Measurements from ENCODE around the gene C11orf52.
"Not testable (repeated sequence)": the region's sequence is repeated elsewhere in the genome, so short reads cannot be mapped to it uniquely, and the experiment has no call there.

C11orf52 gene, protein sequence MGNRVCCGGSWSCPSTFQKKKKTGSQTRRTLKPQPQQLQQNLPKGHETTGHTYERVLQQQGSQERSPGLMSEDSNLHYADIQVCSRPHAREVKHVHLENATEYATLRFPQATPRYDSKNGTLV

GRCh38 chr11:111918390-111919256 is at the start of gene C11orf52:
TSS of gene C11orf52 (plus strand) at chr11:111918913. CDS start at chr11:111918973, 60 bp downstream.
- peak; percentile 67 for DNase-seq (ENCODE audit: low read depth)

- DNase-seq (ENCODE audit: low read depth): no peak
These were observed 48.6 kb upstream of the C11orf52 start for GRCh38 chr11:111870113-111870512.

DNA sequence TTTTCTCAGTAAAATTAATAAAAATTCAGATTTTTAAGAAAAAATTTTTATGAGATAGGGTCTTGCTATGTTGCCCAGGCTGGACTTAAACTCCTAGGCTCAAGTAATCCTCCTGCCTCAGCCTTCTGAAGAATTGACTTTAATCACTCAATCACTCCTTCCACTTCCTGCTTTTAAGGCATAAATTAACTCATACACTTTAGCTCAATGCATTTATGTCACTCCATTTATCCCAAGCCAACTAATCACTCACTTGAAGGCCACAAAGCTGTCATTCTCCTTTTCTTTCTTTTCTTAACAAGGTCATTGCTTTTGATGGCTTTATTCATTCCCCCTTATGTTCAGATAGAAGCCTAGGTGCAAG is 48.2 kb upstream of the C11orf52 start:
- DNase-seq (ENCODE audit: low read depth): no peak

- DNase-seq (ENCODE audit: low read depth): peak; percentile 83
These were observed 47.6 kb upstream of the C11orf52 start, which contains the start of gene ALG9 for GRCh38 chr11:111870886-111871692. TSS of gene ALG9 (minus strand) at chr11:111871581. CDS start at chr11:111871482, 99 bp downstream.

DNA sequence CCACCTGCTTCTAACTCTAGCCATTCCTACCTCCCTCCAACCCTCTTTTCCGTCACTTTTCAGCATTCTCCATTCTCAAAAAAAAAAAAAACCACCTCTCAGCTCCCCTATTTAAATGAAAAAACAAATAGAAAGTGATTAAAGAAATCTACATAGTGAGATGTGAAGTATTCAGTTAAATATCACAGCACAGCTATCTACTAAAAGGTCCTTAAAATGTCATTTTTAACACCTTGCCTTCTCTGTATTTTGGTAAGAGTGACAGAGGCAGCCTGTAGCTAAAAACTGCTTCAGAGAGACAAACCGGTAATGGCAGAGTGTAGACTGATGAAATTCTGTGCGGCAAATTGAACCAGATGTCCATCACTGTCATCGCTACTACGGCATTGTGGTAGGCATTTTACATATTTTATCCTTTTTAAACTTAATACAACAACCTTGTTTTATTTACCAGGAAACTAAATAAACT is 47.0 kb upstream of the C11orf52 start:
- DNase-seq (ENCODE audit: low read depth): no peak

DNA sequence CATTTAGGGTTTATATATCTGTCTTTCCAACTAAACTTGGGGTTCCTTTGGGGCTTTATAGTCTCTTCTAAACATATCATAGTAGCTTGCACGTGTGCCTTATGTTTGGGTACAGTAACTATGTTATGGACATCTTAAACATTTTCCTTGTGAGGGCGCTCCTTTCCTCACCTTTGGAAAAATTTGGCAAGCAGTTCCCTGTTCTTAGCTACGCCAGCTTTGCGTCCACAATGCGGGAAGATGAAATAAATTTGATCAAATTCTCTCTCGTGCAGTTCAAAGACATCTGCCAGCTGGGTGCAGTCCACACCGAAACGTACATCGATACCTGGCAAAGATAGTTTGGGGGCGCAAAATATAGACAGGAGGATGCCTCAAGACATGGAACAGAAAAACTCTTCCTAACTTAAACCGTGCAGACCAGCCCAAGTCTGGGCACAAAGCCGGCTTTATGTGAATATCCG is 40.3 kb upstream of the C11orf52 start:
- DNase-seq (ENCODE audit: low read depth): peak; percentile 17

DNA sequence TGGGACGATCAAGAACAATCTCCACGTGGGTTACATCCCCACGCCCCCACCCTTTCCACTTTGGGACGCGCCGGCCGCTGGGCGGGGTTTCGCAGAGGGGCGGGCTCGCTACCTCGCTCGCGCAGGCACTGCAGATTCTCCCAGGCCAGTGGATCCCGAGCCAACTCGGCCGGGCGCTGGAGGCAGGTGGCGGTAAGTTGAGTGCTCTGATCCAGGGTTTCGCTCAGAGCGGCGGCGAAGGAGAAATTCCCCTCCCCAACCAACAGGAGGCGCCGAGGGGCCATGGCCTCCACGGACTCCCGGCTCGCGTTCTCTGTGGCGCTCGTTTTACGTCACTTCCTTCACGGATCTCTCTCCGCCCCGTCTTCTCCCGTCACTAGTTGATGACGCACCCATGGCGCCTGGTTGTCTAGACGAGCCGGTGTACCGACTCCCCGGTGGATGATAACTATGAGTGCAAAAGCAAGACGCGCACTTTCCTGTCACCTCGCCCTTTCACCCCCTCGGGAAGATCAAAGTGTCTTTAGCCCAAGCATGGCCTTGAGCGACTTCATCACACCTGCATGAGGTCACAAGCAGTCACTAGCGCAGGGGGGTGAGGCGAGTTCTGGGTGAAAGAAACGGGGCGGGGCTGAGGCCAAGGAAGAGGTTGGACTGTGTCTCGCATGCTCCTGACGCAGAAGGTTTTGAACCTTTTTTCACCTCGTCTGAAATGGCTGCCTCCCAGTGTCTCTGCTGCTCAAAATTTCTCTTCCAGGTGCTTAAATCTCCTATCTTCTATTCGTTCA is 39.7 kb upstream of the C11orf52 start, which contains the start of the genes CFAP68 and FDXACB1:
Gene CFAP68 (plus strand): TSS at position 693 of the 788 bp plus-strand sequence. CDS start 20 bp downstream, at position 713.
Gene FDXACB1 (minus strand): TSS at position 317 of the 788 bp plus-strand sequence. CDS start 33 bp downstream, at position 284.
- DNase-seq (ENCODE audit: low read depth): peak; percentile 98

- no peak for DNase-seq (ENCODE audit: low read depth)
These were observed 39.1 kb upstream of the C11orf52 start for GRCh38 chr11:111879637-111879960.

GRCh38 chr11:111882202-111882601 is 36.5 kb upstream of the C11orf52 start:
- DNase-seq (ENCODE audit: low read depth): no peak

DNA sequence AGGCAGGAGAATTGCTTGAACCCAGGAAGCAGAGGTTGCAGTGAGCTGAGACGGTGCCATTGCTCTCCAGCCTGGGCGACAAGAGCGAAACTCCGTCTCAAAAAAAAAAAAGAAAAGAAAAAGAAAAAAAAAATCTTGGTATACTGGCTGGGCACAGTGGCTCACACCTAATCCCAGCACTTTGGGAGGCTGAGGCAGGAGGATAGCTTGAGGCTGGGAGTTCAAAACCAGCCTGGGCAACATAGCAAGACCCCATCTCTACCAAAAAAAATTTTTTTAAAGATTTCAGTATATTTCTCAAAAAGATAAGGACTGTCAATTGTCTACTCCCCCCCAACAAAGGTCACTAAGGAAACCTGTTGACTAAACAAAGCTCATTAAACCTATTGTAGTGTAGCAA is 33.7 kb upstream of the C11orf52 start:
- not testable (repeated sequence) for DNase-seq (ENCODE audit: low read depth)

GRCh38 chr11:111886032-111886431 is 32.7 kb upstream of the C11orf52 start:
- no peak for DNase-seq (ENCODE audit: low read depth)

- peak; percentile 6 for DNase-seq (ENCODE audit: low read depth)
These were observed 31.9 kb upstream of the C11orf52 start for GRCh38 chr11:111886844-111887243.

GRCh38 chr11:111905411-111905810 is 13.3 kb upstream of the C11orf52 start:
- no peak for DNase-seq (ENCODE audit: low read depth)

- no peak for DNase-seq (ENCODE audit: low read depth)
These were observed 12.0 kb upstream of the C11orf52 start for GRCh38 chr11:111906680-111907079.

GRCh38 chr11:111908639-111909305 is 9.9 kb upstream of the C11orf52 start:
- DNase-seq (ENCODE audit: low read depth): no peak

DNA sequence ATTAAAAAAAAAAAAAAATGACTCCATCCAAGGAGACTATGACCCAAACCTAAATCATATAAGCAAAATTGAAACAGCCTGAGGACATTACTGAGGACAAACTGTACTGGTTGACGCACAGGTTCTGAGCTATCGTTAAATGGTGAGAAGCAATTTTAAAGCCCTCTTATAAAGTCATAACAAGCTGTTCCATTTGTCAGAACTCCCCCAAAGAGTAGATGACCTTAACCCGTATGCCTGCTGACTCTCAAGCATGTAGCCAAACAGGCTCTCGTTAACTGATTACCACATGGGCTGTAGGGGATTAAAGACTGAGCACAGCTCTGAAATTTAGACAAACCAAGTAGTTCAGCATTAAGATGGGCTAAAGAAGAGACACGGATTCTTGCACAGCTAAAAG is 9.3 kb upstream of the C11orf52 start:
- no peak for DNase-seq (ENCODE audit: low read depth)

DNA sequence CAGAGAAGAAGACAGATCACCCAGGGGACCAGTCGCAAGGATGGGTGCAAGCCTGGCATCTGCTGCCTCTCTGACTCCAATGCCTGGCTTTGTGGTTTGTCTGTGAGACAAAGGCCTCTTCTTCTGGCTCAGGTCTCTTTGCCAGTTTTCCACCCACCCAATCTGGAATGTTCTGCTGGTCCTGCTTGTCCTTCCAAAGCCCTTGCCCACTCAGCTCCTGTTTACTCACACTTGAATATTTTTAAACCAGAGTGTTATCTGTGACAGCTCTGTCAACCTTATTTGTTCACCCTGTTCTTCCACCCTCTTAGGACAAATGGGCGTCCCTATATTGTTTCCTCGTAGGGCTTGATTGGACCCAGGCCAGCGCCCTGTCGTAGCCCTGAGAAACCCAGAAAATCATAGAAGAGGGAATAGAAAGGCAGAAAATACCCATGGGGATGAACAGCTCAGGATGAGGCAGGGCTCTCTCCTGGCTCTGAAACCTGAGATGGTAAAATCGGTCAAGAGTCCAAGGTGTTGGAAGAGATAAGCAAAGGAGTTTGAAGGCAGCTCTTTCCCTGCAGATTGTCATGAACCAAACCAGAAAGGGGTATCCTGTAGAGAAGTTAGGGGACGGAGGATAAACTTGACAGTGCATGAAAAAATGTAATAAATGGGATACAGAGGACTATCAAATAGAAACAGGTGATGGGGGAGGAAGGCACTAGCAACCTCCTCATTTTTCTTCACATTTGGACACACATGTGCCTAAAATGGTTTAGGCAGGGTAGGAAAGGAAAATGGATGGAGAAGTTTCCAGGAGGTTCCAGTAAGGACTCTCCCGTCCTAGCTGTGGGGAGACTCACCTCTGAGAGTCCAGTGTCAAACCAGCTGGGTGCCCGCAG is 7.8 kb upstream of the C11orf52 start:
- no peak for DNase-seq (ENCODE audit: low read depth)

DNA sequence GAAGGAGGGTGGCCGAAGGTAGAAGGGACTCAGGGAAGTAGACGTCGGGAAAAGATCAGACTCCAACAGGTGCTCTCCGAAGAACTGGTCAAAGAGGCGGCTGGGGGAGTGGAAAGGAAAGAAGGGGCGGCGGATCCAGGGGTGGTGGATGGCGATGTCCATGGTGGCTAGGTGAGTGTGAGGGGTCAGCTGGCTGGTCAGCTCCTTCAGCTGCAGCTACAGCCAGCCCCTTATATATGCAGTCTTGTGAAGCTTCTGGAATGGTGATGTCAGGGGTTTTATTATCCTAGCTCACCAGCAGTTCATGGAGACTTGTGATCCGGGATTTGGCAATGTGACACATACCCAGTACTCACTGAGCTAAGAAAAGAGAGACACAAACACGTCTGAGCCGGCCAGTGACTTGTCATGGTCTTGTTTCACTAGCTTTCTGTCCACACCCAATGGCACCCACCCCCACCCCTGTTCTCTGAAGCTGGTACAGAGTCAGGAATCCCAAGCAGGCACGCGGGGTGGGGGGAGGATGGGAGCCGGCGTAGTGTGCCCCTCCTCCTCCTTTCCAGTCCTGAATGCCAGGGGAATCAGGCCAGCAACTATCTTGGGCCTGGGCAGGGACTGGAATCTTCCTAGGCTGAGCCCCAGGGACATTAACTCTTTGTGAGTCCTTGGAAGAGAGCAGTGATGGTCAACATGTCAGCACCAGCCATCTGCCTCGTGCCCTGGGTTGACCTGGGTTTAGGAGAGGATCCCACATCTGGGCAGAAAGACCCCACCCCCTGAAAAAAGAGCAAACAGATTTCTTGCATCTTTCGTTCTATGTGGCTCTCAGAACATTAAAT is 6.9 kb upstream of the C11orf52 start, which contains the start of gene CRYAB:
Gene CRYAB (minus strand): TSS at position 208 of the 839 bp plus-strand sequence. CDS start 46 bp downstream, at position 162.
- peak; percentile 76 for DNase-seq (ENCODE audit: low read depth)

GRCh38 chr11:111912535-111912934 is 6.2 kb upstream of the C11orf52 start, which contains the start of gene HSPB2:
TSS of gene HSPB2 (plus strand) at chr11:111912734. CDS start at chr11:111912830, 96 bp downstream.
- no peak for DNase-seq (ENCODE audit: low read depth)
